ENCODE measurements around the gene RAB8B. TPM values are rescaled to one million over a fixed set of nuclear protein-coding genes. Genes with fewer than 3 reads are reported as not detected.

The RAB8B gene
- polyA plus RNA-seq, 3 donors, result 32.2 to 35.2 (median 32.3) TPM

GRCh38 chr15:63181648-63182047 lies 7.8 kb upstream of the RAB8B start:
- no peak for DNase-seq (ENCODE audit: low read depth in 3 of 3, low spot score in 2 of 3)

DNA sequence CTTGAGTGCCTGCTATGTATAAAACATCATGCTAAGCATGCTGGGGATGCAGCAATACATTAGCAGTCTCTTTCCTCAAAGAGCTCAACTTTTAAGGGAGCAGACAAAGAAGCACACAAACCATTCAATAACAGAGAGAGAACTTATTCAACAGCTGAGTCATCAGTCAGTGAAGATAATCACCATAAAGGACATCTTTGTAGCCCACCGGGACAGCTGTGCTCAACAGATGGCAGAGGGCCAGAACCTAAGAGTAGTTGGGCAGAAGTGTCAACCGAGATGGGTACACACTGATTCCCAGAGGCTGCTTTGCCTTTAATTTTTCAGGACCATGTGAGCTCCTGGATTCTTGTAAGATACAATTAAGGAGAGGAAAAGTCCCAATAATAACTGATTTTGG lies 4.2 kb upstream of the RAB8B start:
- no peak for DNase-seq (ENCODE audit: low read depth in 3 of 3, low spot score in 2 of 3)

GRCh38 chr15:63186065-63186464 lies 3.3 kb upstream of the RAB8B start:
- no peak for DNase-seq (ENCODE audit: low read depth in 3 of 3, low spot score in 2 of 3)

GRCh38 chr15:63187589-63188226 lies 1.7 kb upstream of the RAB8B start:
- DNase-seq (ENCODE audit: low read depth in 3 of 3, low spot score in 2 of 3), result no peak

- DNase-seq (ENCODE audit: low read depth in 3 of 3, low spot score in 2 of 3), result no peak
Observed at GRCh38 chr15:63188247-63188925, 1.0 kb upstream of the RAB8B start.

GRCh38 chr15:63189941-63190768 lies 749 bp downstream of the RAB8B start:
- DNase-seq (ENCODE audit: low read depth in 3 of 3, low spot score in 2 of 3), result no peak

- DNase-seq (ENCODE audit: low read depth in 3 of 3, low spot score in 2 of 3), result no peak
Observed at GRCh38 chr15:63190769-63191649, 1.6 kb downstream of the RAB8B start.

DNA sequence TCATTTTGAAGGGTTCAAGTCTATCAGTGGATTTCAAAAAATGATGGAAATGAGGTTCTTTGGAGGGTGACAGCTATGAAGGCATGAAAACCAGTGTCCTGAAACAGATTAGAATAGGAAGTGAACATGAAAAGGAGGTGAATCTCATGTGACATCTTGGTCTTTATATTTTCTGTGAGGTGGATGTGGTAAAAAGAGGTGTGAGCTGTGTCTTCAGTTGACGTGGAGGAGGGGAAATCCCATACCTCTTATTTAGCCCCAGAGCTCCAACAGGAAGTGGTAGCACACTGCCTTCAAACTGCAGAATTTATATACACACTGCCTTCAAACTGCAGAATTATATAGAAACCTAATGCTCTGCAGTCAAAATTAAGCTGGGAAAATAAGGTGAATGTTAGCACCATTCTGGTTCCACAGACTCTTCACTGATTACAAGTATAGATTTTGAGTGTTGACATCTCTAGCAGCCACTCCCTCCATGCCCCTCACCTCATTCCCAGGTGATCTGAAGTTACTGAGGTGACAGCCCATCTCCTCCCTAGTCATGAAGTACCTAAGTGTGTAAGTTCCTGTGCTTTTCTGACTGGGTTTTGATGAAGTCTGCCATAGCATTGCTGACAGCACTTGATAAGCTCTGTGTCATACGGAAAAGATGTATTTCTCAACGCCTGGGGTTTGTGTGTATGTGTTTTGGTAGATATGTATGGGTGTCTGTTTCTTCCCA lies 2.7 kb downstream of the RAB8B start:
- DNase-seq (ENCODE audit: low read depth in 3 of 3, low spot score in 2 of 3), result no peak

- DNase-seq (ENCODE audit: low read depth in 3 of 3, low spot score in 2 of 3), result no peak
Observed at GRCh38 chr15:63192619-63193206, 3.3 kb downstream of the RAB8B start.

DNA sequence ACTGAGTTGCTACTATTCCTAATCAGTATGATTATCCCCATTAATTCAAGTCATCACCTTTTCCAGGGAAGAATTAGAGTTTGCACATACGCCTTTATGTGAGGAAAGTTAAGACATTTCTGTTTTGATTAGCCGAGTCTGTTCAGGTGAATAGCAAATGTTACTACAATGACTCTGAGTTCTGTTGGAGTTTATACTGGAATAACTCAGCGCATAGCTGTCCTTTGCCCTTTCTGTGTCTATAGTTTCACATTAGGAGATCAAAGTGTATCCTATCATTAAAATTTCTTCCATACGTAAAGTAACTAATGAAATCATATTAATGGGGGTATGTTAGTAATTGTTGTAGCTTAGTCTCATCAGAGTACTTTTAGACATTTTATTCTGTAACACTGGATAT lies 4.9 kb downstream of the RAB8B start:
- no peak for DNase-seq (ENCODE audit: low read depth in 3 of 3, low spot score in 2 of 3)

GRCh38 chr15:63194880-63195568 lies 5.6 kb downstream of the RAB8B start:
- DNase-seq (ENCODE audit: low read depth in 3 of 3, low spot score in 2 of 3), result no peak

GRCh38 chr15:63195569-63196015 lies 6.2 kb downstream of the RAB8B start:
- no peak for DNase-seq (ENCODE audit: low read depth in 3 of 3, low spot score in 2 of 3)

DNA sequence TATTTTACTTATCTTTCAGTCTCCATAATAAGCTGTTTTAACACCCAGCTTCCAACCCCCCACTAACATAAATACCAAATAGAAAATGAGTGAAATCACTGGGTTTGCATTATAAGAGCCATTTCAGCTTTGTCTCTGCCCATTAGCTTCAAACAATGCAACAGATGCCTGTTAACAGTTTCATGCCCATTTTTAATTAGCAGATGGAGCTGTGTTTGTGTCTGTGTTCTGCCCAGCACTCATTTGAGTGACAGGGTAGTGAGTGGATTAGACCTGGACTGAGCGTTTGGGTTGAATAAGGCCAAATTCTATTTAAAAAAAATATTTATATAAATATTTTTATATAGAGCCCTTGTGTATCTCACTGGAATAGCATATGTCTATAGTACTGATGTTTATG lies 7.4 kb downstream of the RAB8B start:
- no peak for DNase-seq (ENCODE audit: low read depth in 3 of 3, low spot score in 2 of 3)

DNA sequence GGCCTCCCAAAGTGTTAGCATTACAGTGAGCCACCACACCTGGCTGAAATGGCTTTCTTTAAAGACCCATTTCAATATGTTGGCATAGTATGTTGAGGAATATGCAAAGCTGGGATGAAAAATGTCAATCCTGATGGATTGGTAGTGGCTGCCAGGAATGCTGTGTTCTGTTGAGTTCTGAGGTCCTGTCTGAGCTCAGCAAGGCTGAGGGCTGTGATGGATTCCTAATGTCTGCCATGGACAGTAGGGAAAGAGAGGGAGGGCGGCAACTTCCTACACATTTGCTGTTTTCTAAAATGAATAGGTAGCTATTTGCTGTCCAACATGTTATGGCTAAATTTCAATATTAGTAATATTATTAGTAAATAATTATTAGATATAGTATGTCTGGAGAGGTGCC lies 8.2 kb downstream of the RAB8B start:
- no peak for DNase-seq (ENCODE audit: low read depth in 3 of 3, low spot score in 2 of 3)

GRCh38 chr15:63198371-63199250 lies 9.2 kb downstream of the RAB8B start:
- no peak for DNase-seq (ENCODE audit: low read depth in 3 of 3, low spot score in 2 of 3)

DNA sequence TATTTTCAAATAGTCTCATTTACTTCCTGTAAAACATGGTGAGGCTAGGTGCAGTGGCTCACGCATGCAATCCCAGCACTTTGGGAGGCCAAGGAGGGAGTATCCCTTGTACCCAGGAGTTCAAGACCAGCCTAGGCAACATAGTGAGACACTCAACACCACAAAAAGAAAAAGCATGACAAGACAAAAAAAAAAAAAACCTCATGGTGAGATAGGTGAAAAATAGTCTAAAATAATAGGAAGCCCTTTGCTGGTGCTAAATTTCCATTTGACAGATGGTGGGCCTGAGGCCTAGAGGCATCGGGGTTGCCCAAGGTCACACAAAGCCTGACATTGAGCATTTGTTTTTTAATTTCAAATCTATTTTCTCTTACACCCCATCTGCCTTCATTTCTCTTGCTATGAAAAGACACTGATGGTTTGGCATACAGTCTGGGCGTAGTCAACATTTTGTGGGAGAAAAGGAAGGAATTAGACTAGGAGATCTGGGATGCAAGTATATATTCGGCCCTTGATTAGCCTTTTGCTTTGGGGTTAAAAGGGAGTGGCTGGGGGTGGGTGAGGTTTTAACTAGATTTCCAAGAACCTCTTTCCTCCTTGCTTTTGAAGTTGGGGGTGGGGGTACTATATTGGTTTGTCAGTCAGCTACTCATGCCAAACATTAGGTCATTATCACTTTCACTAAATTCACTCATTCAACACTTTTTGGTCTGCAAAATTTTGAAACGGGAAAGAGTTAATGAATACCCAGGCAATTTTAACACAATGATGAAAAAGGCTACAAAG lies 11.3 kb downstream of the RAB8B start:
- no peak for DNase-seq (ENCODE audit: low read depth in 3 of 3, low spot score in 2 of 3)

DNA sequence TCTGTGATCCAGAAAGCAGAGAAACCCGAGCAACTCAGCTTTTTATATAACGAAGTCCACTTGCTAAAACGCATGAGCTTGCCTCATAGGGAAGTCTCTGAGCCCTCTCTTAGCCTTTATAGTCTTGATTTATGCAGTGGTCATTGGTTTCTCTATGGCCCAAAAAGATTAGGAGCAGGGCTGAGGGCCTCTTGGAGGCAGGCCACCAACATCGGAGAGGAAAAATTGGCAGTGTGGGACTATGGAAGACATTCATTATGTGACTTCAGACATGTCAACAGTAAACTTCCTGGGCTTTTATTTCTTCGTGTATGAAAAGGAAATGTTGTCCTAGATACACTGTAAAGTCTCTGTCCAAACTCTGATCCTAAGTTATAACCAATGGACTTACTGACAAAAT lies 13.5 kb downstream of the RAB8B start:
- no peak for DNase-seq (ENCODE audit: low read depth in 3 of 3, low spot score in 2 of 3)

Data from right renal cortex interstitium (tissue), 3 donors.